ENCODE measurements around the gene MADD. TPM values are rescaled to one million over a fixed set of nuclear protein-coding genes. Genes with fewer than 3 reads are reported as not detected.

Gene MADD
- total and polyA plus RNA-seq, 2 donors (not counting 1 experiment from before 2014, with no cell fraction given) = 7.0 to 15.4 TPM

GRCh38 chr11:47272706-47273105 lies 2.8 kb downstream of the MADD start:
- H3K9ac ChIP-seq (ENCODE audit: insufficient read depth, low read length) = no peak overlapping the region
- peaks cover 12% of the 10 kb centered on the region for H3K4me1 ChIP-seq (ENCODE audit: control insufficient read depth, extremely low read depth, insufficient read depth, low read length)
- DNase-seq (ENCODE audit: low read depth in 2 of 2) = peak in 1 of 2 donors; percentile 34
- no peak overlapping the region for H3K4me3 ChIP-seq (replicated peaks in 1 of 4; ENCODE audit: control extremely low read depth in 1 of 4, insufficient read depth in 1 of 4, low read depth in 3 of 4, low read length in 4 of 4)
- H2AFZ ChIP-seq (ENCODE audit: low read length) = no peak overlapping the region
- no peak overlapping the region for H3K27ac ChIP-seq (ENCODE audit: insufficient read depth, low read length)
- H3K79me2 ChIP-seq (ENCODE audit: control insufficient read depth, insufficient read depth, low read length) = peaks cover 25% of the 10 kb centered on the region
- peaks cover 9% of the 10 kb centered on the region for H3K36me3 ChIP-seq (ENCODE audit: control insufficient read depth, insufficient read depth, low read length)
- TF ChIP-seq CTCF (conservative IDR thresholded peaks at IDR 0.05 in 1 of 2, IDR thresholded peaks at IDR 0.05 in 1 of 2; ENCODE audit: low read depth in 1 of 2, low read length in 2 of 2) = no peak
- no peak for TF ChIP-seq EZH2 (IDR thresholded peaks at IDR 0.05; ENCODE audit: low read length, missing control alignments)
- no peaks in the 10 kb centered on the region for H3K9me3 ChIP-seq (ENCODE audit: control insufficient read depth, insufficient read depth, low read depth, low read length)
- H3K4me2 ChIP-seq (ENCODE audit: extremely low read depth, insufficient read depth, low read length) = no peak overlapping the region
- no peaks in the 10 kb centered on the region for H4K20me1 ChIP-seq (ENCODE audit: control insufficient read depth, extremely low read depth, insufficient read depth, low read length)
- H3K27me3 ChIP-seq (ENCODE audit: control insufficient read depth, insufficient read depth, low read length) = no peaks in the 10 kb centered on the region

GRCh38 chr11:47274495-47275235 lies 4.7 kb downstream of the MADD start:
- TF ChIP-seq CTCF (conservative IDR thresholded peaks at IDR 0.05 in 1 of 2, IDR thresholded peaks at IDR 0.05 in 1 of 2; ENCODE audit: low read depth in 1 of 2, low read length in 2 of 2) = no peak
- no peak for TF ChIP-seq EZH2 (IDR thresholded peaks at IDR 0.05; ENCODE audit: low read length, missing control alignments)
- Histone ChIP-seq H3K36me3 (ENCODE audit: control insufficient read depth, insufficient read depth, low read length) (peaks cover 10% of the 10 kb centered on the region), H2AFZ (ENCODE audit: low read length) (no peak overlapping the region), H3K9ac (ENCODE audit: insufficient read depth, low read length) (no peak overlapping the region), H3K27ac (ENCODE audit: insufficient read depth, low read length) (no peak overlapping the region), H3K4me3 (replicated peaks in 1 of 4; ENCODE audit: control extremely low read depth in 1 of 4, insufficient read depth in 1 of 4, low read depth in 3 of 4, low read length in 4 of 4) (no peak overlapping the region), H3K79me2 (ENCODE audit: control insufficient read depth, insufficient read depth, low read length) (peaks cover 25% of the 10 kb centered on the region), H3K9me3 (ENCODE audit: control insufficient read depth, insufficient read depth, low read depth, low read length) (no peaks in the 10 kb centered on the region), H4K20me1 (ENCODE audit: control insufficient read depth, extremely low read depth, insufficient read depth, low read length) (no peaks in the 10 kb centered on the region), H3K4me1 (ENCODE audit: control insufficient read depth, extremely low read depth, insufficient read depth, low read length) (no peaks in the 10 kb centered on the region), H3K4me2 (ENCODE audit: extremely low read depth, insufficient read depth, low read length) (no peak overlapping the region), H3K27me3 (ENCODE audit: control insufficient read depth, insufficient read depth, low read length) (no peaks in the 10 kb centered on the region)
- DNase-seq (ENCODE audit: low read depth in 2 of 2) = no peak

GRCh38 chr11:47276923-47277322 lies 7.0 kb downstream of the MADD start:
- DNase-seq (ENCODE audit: low read depth in 2 of 2) = no peak
- Histone ChIP-seq H3K27me3 (ENCODE audit: control insufficient read depth, insufficient read depth, low read length) (no peaks in the 10 kb centered on the region), H4K20me1 (ENCODE audit: control insufficient read depth, extremely low read depth, insufficient read depth, low read length) (no peaks in the 10 kb centered on the region), H3K9me3 (ENCODE audit: control insufficient read depth, insufficient read depth, low read depth, low read length) (no peaks in the 10 kb centered on the region), H3K79me2 (ENCODE audit: control insufficient read depth, insufficient read depth, low read length) (peaks cover 19% of the 10 kb centered on the region), H3K4me1 (ENCODE audit: control insufficient read depth, extremely low read depth, insufficient read depth, low read length) (no peaks in the 10 kb centered on the region), H3K4me3 (replicated peaks in 1 of 4; ENCODE audit: control extremely low read depth in 1 of 4, insufficient read depth in 1 of 4, low read depth in 3 of 4, low read length in 4 of 4) (no peak overlapping the region), H3K27ac (ENCODE audit: insufficient read depth, low read length) (no peak overlapping the region), H3K36me3 (ENCODE audit: control insufficient read depth, insufficient read depth, low read length) (peaks cover 14% of the 10 kb centered on the region), H3K9ac (ENCODE audit: insufficient read depth, low read length) (no peak overlapping the region), H3K4me2 (ENCODE audit: extremely low read depth, insufficient read depth, low read length) (no peak overlapping the region), H2AFZ (ENCODE audit: low read length) (no peak overlapping the region)
- TF ChIP-seq CTCF (conservative IDR thresholded peaks at IDR 0.05 in 1 of 2, IDR thresholded peaks at IDR 0.05 in 1 of 2; ENCODE audit: low read depth in 1 of 2, low read length in 2 of 2) = no peak
- TF ChIP-seq EZH2 (IDR thresholded peaks at IDR 0.05; ENCODE audit: low read length, missing control alignments) = no peak
